Right lobe of liver (tissue), 6 donors: ENCODE results near the gene FAM3C. TPM values are rescaled to one million over a fixed set of nuclear protein-coding genes. Genes with fewer than 3 reads are reported as not detected.
A peak's percentile ranks its signal among the peaks of the same experiment; 100 is the strongest.

ENCODE experiments used
- ATAC-seq, 4 donors: fragments of 200-7000 bp; cut with Tn5 transposase; one replicate each; pipeline ENCODE4 v1.9.1; 2020; ENCODE audit warnings: mild to moderate bottlenecking in 4 of 4, moderate library complexity in 4 of 4
- DNase-seq, 3 donors: peaks; one replicate each; pipeline ENCODE4 v3.0.0-alpha.2; 2020
- H3K27ac ChIP-seq, 3 donors: fragments of 200-600 bp; one replicate each; pipeline ENCODE4 v1.8.0; 2022
- H3K27me3 ChIP-seq, 2 donors: fragments of 200-600 bp; one replicate each; pipeline ENCODE4 v1.8.0; 2022
- H3K36me3 ChIP-seq, 4 donors: fragments of 200-600 bp; sonication (generic) in 1 of 4; one replicate each; pipeline versions ENCODE4 v1.5.1 to v1.8.0; 2017 to 2022; ENCODE audit warnings: control low read depth in 1 of 4
- H3K4me1 ChIP-seq, 4 donors: fragments of 200-600 bp; sonication (generic) in 1 of 4; one replicate each; pipeline versions ENCODE4 v1.5.1 to v1.8.0; 2017 to 2022; ENCODE audit warnings: control low read depth in 1 of 4
- H3K4me3 ChIP-seq, 3 donors: fragments of 200-600 bp; one replicate each; pipeline ENCODE4 v1.8.0; 2022
- H3K9me3 ChIP-seq, 4 donors: fragments of 200-600 bp; sonication (generic) in 1 of 4; one replicate each; pipeline versions ENCODE4 v1.5.1 to v1.8.0; 2017 to 2022; ENCODE audit warnings: control low read depth in 1 of 4
- POLR2A ChIP-seq: fragments of 450-650 bp; IDR thresholded peaks from one replicate; pipeline ENCODE4 v1.6.1; 2017; ENCODE audit warnings: antibody characterized with exemption, mild to moderate bottlenecking
- WGBS: methylation state at CpG from one replicate; pipeline ENCODE4 v1.1.6; 2018; ENCODE audit warnings: low coverage, low lambda C conversion rate; ENCODE audit not compliant: insufficient coverage; ENCODE audit errors: missing lambda C conversion rate; 5-methylcytosine and 5-hydroxymethylcytosine counted together
- intact Hi-C, 2 donors: fragments of 100-400 bp; cut with DNase I; formaldehyde crosslinking; loops; one replicate each; pipeline versions ENCODE4 v1.11.2 to v1.14.1; 2022
- total RNA-seq, 6 experiments: library from RNA; depleted of rRNA in 2 of 6; stranded (reverse); fragments of >200 nt in 2 of 6; fragmentation: NEBNext Ultra II Directional in 3 of 6; extraction: Animal tissue kit (Norgen Biotek cat#: 25700) in 3 of 6; gene quantifications; one replicate each; pipeline versions ENCODE4 v1.1.0 to v1.2.4, GENCODE V29; 2016 to 2023
- TF ChIP-seq, protein P1 (sequence below), 4 donors: fragments of 200-600 bp in 3 of 4; fragments of 450-650 bp in 1 of 4; IDR thresholded peaks; one replicate each; pipeline versions ENCODE4 v1.5.1 to v1.8.0; 2016 to 2022; ENCODE audit warnings: antibody characterized with exemption in 4 of 4, mild to moderate bottlenecking in 2 of 4
- donor health status: DM: no; HTN: yes; CAD: no.
- donor health status: DM: no; HTN: no; CAD: no.
- donor health status: DM: no; HTN: no; CAD: no.
- donor health status: DM: no; HTN: yes; CAD: no.
- donor health status: DM: no; HTN: yes; CAD: no.

FAM3C gene
- total RNA-seq, 6 experiments from 2014 or later = 13.6 to 41.3 (median 31.8) TPM

DNA sequence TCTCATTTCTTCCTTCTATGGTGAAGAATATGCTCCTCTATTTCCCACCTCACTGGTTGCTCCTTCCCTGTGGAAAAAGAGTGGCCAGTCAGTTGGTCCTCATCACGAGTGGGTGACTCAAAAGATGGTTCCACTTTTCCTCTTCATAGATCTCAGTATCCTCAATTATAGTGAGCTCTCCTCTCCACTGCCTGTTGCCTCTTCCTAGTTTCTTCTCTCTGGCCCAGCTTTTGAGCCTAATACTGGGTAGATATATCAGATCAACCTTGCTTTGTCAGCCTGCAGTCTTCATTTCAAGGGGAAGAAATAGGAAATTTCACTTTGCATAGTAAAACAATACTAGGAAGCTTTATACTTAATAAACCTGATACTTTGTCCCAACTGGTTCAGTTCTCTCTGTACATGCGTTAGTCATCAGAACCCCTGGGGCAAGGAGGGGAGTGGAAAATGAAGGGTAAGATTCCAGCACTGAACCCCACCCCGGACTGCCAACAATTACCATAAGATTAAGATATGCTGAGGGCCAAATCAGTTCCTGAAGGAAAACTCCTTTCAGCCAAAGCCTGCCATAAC lies 82.8 kb downstream of the FAM3C start:
- H3K9me3 ChIP-seq = no peaks in the 10 kb centered on the region
- peak in 1 of 4 donors; percentile 18 for ATAC-seq
- no peak overlapping the region for H3K4me3 ChIP-seq
- H3K27me3 ChIP-seq = no peaks in the 10 kb centered on the region
- DNase-seq = no peak
- 54% methylated on average over 3 of the region's 3 CpGs for WGBS
- no peak overlapping the region for H3K27ac ChIP-seq
- H3K36me3 ChIP-seq = no peaks in the 10 kb centered on the region
- H3K4me1 ChIP-seq = peaks cover 0 to 8% (median 0%) of the 10 kb centered on the region in 4 donors
- intact Hi-C loops = no loop called here
- no peak for TF ChIP-seq POLR2A
- TF ChIP-seq, protein P1, sequence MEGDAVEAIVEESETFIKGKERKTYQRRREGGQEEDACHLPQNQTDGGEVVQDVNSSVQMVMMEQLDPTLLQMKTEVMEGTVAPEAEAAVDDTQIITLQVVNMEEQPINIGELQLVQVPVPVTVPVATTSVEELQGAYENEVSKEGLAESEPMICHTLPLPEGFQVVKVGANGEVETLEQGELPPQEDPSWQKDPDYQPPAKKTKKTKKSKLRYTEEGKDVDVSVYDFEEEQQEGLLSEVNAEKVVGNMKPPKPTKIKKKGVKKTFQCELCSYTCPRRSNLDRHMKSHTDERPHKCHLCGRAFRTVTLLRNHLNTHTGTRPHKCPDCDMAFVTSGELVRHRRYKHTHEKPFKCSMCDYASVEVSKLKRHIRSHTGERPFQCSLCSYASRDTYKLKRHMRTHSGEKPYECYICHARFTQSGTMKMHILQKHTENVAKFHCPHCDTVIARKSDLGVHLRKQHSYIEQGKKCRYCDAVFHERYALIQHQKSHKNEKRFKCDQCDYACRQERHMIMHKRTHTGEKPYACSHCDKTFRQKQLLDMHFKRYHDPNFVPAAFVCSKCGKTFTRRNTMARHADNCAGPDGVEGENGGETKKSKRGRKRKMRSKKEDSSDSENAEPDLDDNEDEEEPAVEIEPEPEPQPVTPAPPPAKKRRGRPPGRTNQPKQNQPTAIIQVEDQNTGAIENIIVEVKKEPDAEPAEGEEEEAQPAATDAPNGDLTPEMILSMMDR (IDR thresholded peaks at IDR 0.05) = no peak

DNA sequence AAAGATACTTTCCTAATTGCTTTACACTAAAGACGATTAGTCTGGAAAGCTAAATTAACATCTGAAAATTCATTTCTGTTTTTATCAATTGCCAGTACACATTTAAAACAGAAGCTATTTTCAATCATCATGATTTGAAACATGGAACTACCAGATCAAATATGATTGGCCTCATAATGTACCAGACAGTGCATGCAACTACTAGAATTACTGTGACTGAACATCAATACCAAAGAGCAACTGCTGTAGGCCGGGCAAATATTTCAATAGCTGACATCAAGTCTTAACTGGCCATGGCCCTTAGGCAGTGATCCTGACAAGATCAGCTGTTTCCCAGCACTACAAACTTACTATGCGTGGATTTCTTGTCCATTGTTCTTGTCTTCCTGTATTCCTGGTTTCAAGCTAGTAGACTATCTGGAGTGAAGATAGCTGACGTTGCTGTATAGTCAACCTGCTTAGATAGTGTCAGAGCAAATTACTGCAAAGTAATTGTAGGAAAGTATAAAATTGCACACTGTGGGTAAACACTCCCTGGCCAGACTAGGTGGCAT lies 89.0 kb downstream of the FAM3C start:
- no peak for TF ChIP-seq POLR2A
- TF ChIP-seq, protein P1 (IDR thresholded peaks at IDR 0.05) = no peak
- Histone ChIP-seq H3K4me1 (peaks cover 0 to 10% (median 0%) of the 10 kb centered on the region in 4 donors), H3K4me3 (no peak overlapping the region), H3K27me3 (no peaks in the 10 kb centered on the region), H3K9me3 (no peaks in the 10 kb centered on the region), H3K27ac (no peak overlapping the region), H3K36me3 (no peaks in the 10 kb centered on the region)
- intact Hi-C loops = no loop called here
- DNase-seq (no peak), ATAC-seq (peak in 3 of 4 donors; percentile 28 to 55 (median 36))
- WGBS = 61% methylated on average over 4 of the region's 4 CpGs

DNA sequence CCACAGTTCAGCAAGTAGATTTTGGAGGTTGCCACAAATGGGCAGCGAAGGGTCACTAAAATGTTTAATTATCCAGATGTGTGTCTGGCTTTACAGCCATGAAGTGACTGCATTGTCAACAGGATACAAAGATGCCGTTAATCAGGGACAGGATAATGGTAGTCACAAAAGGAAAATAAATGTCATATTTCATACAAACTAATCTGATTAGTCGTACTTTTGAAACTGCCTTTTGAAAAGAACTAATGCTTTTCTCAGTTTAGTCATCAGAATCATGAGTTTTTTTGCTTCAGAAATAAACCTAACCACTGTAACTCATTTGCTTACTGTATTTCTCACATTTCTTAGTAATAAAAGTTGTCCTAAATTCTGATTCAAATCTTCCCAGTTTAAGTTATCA lies 89.5 kb downstream of the FAM3C start:
- intact Hi-C loops = no loop called here
- H3K9me3 ChIP-seq = no peaks in the 10 kb centered on the region
- H3K27me3 ChIP-seq = no peaks in the 10 kb centered on the region
- 42% methylated on average over 3 of the region's 3 CpGs for WGBS
- no peaks in the 10 kb centered on the region for H3K36me3 ChIP-seq
- H3K4me1 ChIP-seq = peaks cover 0 to 10% (median 0%) of the 10 kb centered on the region in 4 donors
- no peak overlapping the region for H3K4me3 ChIP-seq
- TF ChIP-seq POLR2A = no peak
- TF ChIP-seq, protein P1 (IDR thresholded peaks at IDR 0.05) = no peak
- no peak for DNase-seq
- ATAC-seq = no peak
- no peak overlapping the region for H3K27ac ChIP-seq

- H3K27me3 ChIP-seq = no peaks in the 10 kb centered on the region
- H3K27ac ChIP-seq = no peak overlapping the region
- TF ChIP-seq POLR2A = no peak
- TF ChIP-seq, protein P1 (IDR thresholded peaks at IDR 0.05) = no peak
- peaks cover 0 to 10% (median 0%) of the 10 kb centered on the region in 4 donors for H3K4me1 ChIP-seq
- 26% methylated on average over 2 of the region's 3 CpGs for WGBS
- H3K36me3 ChIP-seq = no peaks in the 10 kb centered on the region
- no peak overlapping the region for H3K4me3 ChIP-seq
- no peaks in the 10 kb centered on the region for H3K9me3 ChIP-seq
- DNase-seq = no peak
- ATAC-seq = peak in 2 of 4 donors; percentile 78 to 81
- intact Hi-C loops = no loop called here
Measured at GRCh38 chr7:121305109-121305508, 91.0 kb downstream of the FAM3C start.
